GM21526 (cell line): ENCODE results near the gene KRTAP1-4.
"Not testable (repeated sequence)": the region's sequence is repeated elsewhere in the genome, so short reads cannot be mapped to it uniquely, and the experiment has no call there.

Experiments
- ATAC-seq: cut with Tn5 transposase; IDR thresholded peaks from one replicate; pipeline ENCODE4 v1.9.1; 2021; ENCODE audit warnings: moderate library complexity; ENCODE audit not compliant: unreplicated experiment, low FRiP score

Gene KRTAP1-4

DNA sequence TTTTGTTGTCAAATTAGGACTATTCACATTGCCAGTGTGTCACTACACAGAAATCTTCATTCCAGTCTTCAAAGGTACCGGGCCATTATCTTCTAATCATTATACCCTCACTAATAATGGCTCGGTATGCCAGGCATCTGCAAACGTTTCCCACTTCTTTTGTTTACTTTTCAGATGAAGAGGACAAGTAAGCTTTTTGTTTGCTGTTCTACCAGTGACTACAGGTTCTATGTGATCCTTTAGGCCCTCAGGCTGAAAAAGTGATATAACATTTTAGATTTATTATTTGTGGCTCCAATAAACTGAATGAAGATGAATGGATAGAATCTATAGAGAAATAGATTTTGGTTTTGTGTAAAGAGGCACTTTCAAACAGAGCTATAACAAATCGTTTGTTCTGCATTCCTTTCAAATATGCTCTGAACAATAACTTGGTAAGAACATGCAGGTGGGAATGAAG, 20.7 kb downstream of the KRTAP1-4 start:
- no peak for ATAC-seq

DNA sequence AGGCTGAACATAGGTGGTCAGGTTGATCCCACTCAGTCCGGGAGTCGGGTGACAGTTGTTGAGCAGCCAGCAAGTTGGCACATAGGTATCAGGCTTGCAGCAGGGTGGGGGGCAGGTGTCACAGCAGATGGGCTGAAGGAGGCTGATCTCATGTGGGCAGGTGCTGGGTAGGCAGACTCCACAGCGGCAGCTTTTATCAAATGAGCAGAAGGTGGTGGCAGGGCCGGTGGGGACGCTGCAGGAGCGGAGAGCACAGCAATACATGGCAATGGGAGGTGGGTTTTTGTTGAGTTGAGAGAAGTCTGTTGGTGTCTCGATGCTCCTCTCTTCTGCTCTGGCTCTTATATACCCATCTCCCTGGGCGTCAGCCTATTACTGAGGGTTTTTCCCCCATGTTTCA, 21.2 kb downstream of the KRTAP1-4 start, which contains the start of gene KRTAP3-1:
TSS of gene KRTAP3-1 (minus strand) at position 318 of the 400 bp plus-strand sequence. CDS start at position 264, 54 bp downstream.
- ATAC-seq = no peak

DNA sequence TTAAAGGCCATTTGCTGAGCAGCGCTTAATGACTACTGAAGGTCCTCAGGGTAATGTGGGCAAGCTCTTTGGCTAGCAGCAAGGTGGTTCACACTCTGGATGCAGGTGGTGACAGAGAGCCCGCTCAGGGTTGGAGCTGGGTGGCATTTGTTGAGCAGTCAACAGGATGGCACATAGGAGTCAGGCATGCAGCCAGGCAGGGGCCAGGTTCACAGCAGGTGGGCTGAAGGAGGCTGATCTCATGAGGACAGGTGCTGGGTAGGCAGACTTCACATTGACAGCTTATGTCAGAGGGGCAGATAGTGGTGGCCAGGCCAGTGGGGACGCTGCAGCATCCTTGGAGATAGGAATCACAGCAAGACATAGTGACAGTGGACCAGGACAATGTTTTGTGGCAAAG, 25.6 kb downstream of the KRTAP1-4 start:
- ATAC-seq = no peak

DNA sequence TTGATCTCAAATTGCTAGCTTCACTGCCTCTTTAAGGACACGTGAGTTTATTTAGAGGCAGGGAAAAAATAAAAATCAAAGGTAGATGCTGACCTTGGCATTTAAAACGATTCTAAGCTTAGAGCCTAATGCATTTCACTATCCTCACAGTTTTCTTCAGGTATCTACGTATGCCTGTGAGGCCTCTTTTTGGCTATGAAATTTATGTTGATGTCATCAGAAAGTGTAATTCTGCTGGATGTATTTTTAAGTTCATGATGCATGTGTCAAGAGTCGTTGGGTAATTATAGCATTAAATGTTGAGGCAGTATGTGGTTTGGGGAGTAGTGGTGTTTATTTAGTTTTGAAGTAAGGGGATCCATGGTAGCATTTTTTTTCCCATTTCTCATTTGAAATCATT, 26.1 kb downstream of the KRTAP1-4 start:
- ATAC-seq = no peak

DNA sequence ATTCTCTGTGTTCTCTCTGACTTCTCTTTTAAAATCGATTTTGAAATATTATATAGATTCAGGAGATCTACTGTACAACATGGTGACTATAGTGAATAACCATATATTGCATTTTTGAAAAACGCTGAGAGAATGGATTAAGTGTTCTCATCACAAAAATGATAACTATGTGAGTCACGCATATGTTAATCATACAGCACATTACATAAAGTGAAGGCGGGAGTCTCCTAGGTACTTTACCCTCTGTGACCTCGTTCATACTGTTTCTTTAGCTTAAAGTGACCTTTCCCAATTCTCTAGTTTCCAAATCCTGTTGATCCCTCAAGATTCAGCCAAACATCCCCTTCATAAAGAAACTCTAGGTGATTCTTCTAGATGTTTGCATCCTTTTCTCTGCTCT, 27.2 kb downstream of the KRTAP1-4 start:
- ATAC-seq = no peak

DNA sequence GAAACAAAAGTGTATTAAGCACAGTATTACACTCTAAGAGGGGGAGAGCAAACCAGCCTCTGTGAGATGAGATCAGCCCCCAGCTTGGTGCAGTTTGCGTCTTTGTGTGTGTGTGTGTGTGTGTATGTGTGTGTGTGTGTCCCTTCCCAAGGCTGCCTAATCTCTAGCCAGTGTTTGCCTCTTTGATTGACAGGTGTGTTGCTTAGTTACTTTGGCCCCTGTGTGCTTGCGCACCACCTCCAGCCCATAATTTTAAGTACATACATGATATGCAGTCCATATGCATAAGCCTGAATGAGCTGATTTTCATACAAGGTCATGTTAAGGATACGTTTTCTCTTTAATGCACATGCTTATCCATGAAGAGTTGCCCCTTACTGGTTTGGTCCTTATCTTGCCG, 28.2 kb downstream of the KRTAP1-4 start:
- no peak for ATAC-seq

DNA sequence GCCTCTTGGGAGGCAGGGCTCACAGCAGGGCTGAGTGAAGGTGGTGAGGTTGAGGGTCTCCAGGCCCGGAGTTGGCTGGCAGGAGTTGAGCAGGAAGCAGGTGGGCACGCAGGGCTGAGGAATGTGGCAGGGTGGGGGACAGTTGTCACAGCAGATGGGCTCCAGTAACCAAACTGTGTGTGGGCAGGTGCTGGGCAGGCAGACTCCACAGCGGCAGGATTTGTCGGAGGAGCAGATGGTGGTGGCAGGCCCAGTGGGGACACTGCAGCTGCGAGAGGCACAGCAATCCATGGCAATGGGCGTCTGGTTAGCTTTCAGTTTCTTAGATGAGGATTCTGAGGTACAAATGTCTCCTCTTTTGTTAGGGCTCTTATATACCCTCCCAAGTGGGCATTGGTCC, 30.4 kb downstream of the KRTAP1-4 start, which contains the start of gene KRTAP3-2:
TSS of gene KRTAP3-2 (minus strand) at position 344 of the 400 bp plus-strand sequence. CDS start at position 291, 53 bp downstream.
- not testable (repeated sequence) for ATAC-seq

DNA sequence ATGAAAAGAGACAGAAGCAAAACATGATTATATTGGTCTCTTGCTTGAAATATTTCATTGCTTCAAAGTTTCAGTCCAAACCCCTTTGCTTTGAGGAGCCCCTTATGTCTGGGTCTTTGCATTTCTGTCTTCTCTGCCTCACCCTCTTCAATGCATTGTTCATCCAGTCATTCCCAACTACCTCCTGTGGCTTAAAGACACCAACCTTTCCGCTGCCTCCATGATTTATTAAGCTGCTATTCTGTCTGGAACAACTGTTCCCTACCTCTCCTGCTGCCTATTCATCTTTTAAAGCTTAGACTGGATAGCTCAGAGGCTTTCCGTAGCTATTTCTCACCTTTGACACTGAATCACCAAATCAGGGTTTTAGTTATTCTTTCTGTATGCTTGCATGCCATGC, 32.6 kb downstream of the KRTAP1-4 start:
- no peak for ATAC-seq

DNA sequence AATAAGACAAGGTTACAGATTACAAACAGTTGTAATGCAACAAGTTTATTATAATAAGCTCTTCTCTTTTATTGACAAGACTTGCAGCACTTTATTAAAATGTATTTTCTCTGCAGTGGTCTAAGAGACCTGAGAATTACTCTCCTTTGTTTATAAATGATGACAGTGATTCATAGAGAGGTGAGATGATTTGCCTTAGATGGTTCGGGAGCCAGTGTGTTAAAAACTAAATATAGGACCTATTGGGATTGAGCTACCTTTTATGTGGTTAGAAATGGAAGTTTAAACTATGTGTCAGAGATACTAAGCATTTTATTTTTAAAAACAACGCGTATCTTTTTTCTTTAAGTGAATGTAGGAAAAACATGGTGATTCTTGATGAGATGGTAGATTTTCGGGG, 33.2 kb downstream of the KRTAP1-4 start:
- ATAC-seq = no peak

DNA sequence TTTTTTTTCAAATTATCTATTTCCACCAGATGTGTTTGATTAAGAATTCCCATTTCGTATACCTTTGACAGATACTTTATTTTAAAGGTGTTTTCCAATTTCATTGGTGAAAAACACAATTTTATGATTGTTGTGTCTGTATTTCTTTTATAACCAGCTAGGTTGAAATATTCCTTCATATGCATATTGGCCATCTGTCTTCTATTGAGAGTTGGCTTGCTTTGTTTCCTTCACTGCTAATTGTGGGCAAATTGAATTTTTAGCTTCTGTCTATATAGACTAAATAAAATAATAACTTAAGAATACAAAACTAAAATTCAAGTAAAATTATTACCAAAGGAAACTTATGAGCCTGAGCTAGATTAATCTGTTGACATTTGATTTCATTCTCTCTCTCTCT, 34.9 kb downstream of the KRTAP1-4 start:
- no peak for ATAC-seq

DNA sequence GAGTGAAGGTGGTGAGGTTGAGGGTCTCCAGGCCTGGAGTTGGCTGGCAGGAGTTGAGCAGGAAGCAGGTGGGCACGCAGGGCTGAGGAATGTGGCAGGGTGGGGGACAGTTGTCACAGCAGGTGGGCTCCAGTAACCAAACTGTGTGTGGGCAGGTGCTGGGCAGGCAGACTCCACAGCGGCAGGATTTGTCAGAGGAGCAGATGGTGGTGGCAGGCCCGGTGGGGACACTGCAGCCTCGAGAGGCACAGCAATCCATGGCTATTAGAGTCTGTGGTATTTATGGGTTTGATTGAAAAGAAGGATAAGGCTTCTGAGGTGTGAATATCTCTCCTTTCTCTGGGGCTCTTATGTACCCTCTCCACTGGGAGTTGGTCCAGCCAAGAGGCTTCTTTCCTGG, 36.2 kb downstream of the KRTAP1-4 start, which contains the start of gene KRTAP3-3:
TSS of gene KRTAP3-3 (minus strand) at position 326 of the 400 bp plus-strand sequence. CDS start at position 259, 67 bp downstream.
- no peak for ATAC-seq

DNA sequence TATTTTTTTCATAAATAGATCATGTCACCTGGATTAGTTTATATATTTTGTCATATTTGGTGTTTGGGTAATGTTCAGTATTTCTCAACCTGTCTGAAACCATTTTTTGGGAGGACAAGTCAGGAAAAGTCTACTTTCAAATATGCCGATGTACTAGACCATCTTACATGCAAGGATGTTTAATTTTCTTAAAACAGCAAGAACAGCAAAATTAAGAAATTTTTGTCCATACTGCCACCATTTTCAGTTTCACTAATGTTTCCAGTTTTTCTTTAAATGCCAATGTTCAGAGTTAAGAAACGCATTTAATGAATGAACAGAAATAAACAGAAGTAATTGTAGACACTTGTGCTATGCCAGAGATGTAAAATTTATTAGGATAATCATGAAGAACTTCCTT, 36.9 kb downstream of the KRTAP1-4 start:
- no peak for ATAC-seq

DNA sequence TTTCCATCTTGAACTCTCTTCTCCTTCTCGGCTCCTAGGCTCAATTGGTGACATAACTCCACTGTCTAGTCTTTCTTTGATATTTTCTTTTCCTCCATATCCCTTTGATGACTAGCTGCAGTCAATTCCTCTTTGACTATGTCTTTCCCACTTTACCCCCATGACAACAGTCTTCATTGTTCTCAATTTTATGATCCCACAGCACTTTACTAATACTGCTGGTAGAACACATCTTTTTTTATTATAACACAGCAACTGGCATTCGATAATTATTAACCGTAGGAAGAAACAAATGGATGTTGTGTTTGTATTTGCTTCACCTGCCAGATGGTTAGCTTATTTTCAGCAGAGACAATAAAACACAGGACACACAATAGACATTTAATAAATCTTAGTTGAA, 37.3 kb downstream of the KRTAP1-4 start:
- no peak for ATAC-seq

DNA sequence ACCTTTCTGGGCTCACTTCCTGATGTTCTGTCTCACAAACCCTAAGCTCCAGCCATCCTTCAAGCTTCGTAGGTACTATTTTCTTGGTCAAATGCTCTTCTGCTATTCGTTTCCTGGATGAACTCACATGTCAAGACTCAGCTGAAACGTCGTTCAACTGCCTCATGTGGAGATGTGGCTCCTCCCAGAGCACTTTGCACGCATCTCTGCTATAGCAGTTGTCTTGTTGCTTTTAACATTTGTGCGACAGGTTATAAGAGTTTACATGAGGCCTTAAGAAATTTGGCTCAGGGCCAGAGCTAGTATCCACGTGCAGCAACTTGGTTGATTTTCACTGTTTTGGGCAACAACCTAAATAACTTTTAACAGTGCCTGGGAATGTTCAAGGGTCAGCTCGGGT, 43.1 kb downstream of the KRTAP1-4 start:
- ATAC-seq = no peak

DNA sequence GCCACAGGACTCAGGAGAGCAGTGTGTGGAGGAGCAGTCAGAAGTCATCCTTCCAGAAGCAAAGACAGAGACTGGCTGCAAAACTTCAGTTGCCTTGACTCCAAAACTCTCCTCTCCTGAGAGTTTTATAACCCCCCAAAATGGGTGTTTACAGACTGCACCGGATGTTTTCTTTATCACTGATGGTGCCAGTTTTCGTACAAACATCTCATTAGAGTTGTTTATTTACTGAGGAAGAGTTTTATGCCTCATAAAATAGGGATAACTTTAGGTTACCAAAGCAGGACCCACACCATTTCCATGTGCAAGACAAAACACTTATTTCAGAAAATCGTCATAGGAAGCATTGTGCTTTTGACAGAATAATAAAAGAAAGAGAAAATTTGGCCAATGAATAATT, 45.8 kb downstream of the KRTAP1-4 start, which contains the start of gene KRT40:
TSS of gene KRT40 (minus strand) at position 101 of the 400 bp plus-strand sequence. CDS start at position 48, 53 bp downstream.
- ATAC-seq = no peak

DNA sequence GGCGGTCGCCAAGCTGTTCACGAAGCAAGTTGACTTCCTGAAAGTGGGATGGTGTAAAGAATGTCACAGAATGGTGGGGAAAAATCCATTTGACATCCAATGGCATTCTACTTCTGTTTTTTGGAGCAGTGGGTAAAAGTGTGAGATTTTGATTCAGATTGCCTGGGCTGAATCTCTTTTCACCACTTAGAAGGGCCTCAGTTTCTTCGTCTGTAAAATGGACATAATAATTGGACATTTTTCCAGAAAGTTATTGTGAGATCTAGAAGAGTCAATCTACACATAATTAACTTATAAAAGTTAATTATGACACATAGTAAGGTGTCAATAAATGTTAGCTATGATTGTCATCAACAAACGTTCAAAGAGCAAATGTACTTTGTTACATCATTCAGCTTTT, 48.9 kb downstream of the KRTAP1-4 start:
- no peak for ATAC-seq

DNA sequence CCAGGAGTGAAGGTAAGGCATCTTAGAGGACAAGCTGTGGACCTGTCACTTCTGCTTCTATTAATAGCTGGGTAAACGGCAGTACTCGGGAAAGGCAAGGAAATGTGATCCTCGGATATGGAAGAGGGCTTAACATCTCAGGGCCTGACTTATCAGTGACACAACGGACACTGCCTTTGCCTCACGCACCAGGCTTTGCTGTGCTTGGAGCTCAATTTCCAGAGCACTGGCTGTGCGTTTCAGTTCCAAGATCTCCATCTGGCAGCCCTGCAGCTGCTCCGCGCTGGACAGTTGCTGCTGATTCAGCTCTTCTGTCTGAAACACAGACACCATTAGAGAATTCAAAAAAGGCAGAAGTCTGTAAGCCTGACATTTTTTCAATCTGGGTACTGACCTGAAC, 49.4 kb downstream of the KRTAP1-4 start:
- ATAC-seq = no peak

DNA sequence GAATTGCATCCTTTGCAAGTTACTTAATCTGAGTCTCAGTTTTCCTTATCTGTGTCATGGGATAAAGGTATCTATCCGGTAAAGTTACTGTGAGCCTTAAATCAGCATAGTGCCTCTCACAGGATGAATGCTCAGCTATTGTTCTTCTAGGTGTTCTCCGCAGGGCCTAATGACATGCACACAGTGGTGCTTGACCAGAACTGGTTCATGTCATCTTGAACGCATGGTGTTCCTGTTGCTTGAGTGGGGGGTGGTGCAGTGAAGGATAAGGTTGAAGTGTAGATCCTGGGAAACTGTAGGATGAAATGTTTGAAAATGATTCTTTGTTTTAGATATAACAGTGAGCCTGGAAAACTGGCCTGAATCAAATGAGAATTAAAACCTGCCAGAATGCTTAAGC, 49.9 kb downstream of the KRTAP1-4 start:
- no peak for ATAC-seq
